SK-N-SH treated with all-trans-retinoic acid at 6 μM for 48 hours (cell line): ENCODE results near the gene MRPS31.

ENCODE experiments used
- ARNTL ChIP-seq: fragments of 450-650 bp; formaldehyde crosslinking; IDR thresholded peaks from 2 replicates; pipeline ENCODE4 v1.5.0; 2020; ENCODE audit warnings: low read depth, mild to moderate bottlenecking, moderate library complexity, borderline replicate concordance
- CSDC2 ChIP-seq: fragments of 250-450 bp; sonication (Bioruptor Pico); IDR thresholded peaks from 2 replicates; pipeline ENCODE4 v1.5.0; 2020; ENCODE audit warnings: mild to moderate bottlenecking, moderate library complexity
- GLIS3 ChIP-seq: fragments of 250-450 bp; sonication (Bioruptor Pico); IDR thresholded peaks from 2 replicates; pipeline ENCODE4 v1.5.0; 2020; ENCODE audit warnings: mild to moderate bottlenecking, moderate library complexity
- ZFP3 ChIP-seq: fragments of 250-450 bp; sonication (Bioruptor Pico); IDR thresholded peaks from 2 replicates; pipeline ENCODE4 v1.5.0; 2020; ENCODE audit warnings: mild to moderate bottlenecking, moderate library complexity
- TF ChIP-seq, protein P1 (sequence below): fragments of 250-450 bp; sonication (Bioruptor Pico); IDR thresholded peaks from 2 replicates; pipeline ENCODE4 v1.5.1; 2020; ENCODE audit warnings: low read depth, mild to moderate bottlenecking, moderate library complexity
- TF ChIP-seq, protein P2 (sequence below): fragments of 250-450 bp; sonication (Bioruptor Pico); IDR thresholded peaks from 2 replicates; pipeline ENCODE4 v1.8.0; 2020; ENCODE audit warnings: mild to moderate bottlenecking, moderate library complexity, borderline replicate concordance

DNA sequence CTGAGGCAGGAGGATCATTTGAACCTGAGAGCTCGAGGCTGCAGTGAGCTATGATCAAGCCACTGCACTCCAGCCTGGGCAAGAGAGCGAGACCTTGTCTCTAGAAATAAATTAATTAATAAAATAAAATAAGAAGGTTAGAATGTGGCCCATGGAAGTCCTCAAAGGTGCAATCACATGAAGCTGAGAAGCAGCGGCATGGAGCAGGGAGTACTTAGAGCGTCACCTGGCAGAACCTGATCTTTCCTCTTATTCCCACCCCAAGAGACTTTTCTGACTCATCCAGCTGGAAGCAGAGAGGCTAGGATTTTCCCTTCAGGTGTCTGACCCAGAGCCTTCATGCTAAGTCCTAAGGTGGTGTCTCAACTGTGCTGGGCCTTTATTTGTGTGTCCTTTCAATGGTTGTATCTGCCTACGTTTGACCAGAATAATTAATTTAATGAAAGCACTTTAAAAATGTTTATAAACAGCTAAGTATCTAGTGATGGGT lies 8.9 kb upstream of the MRPS31 start:
- no peak for TF ChIP-seq GLIS3 (CRISPR knock-in tag)
- no peak for TF ChIP-seq CSDC2 (CRISPR knock-in tag)
- TF ChIP-seq ZFP3 = no peak
- TF ChIP-seq ARNTL = no peak
- TF ChIP-seq, protein P1, sequence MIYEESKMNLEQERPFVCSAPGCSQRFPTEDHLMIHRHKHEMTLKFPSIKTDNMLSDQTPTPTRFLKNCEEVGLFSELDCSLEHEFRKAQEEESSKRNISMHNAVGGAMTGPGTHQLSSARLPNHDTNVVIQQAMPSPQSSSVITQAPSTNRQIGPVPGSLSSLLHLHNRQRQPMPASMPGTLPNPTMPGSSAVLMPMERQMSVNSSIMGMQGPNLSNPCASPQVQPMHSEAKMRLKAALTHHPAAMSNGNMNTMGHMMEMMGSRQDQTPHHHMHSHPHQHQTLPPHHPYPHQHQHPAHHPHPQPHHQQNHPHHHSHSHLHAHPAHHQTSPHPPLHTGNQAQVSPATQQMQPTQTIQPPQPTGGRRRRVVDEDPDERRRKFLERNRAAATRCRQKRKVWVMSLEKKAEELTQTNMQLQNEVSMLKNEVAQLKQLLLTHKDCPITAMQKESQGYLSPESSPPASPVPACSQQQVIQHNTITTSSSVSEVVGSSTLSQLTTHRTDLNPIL (CRISPR knock-in tag) = no peak
- TF ChIP-seq, protein P2, sequence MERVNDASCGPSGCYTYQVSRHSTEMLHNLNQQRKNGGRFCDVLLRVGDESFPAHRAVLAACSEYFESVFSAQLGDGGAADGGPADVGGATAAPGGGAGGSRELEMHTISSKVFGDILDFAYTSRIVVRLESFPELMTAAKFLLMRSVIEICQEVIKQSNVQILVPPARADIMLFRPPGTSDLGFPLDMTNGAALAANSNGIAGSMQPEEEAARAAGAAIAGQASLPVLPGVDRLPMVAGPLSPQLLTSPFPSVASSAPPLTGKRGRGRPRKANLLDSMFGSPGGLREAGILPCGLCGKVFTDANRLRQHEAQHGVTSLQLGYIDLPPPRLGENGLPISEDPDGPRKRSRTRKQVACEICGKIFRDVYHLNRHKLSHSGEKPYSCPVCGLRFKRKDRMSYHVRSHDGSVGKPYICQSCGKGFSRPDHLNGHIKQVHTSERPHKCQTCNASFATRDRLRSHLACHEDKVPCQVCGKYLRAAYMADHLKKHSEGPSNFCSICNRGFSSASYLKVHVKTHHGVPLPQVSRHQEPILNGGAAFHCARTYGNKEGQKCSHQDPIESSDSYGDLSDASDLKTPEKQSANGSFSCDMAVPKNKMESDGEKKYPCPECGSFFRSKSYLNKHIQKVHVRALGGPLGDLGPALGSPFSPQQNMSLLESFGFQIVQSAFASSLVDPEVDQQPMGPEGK (CRISPR knock-in tag) = no peak
